B cell (primary cell): Measurements from ENCODE around the gene RGS7.

Experiments
- EZH2 ChIP-seq: IDR thresholded peaks from 2 replicates; pipeline ENCODE4 v1.6.1; 2012; ENCODE audit warnings: borderline replicate concordance, low read depth, mild to moderate bottlenecking, moderate library complexity, low read length; ENCODE audit not compliant: insufficient read depth, poor library complexity, severe bottlenecking
- TF ChIP-seq, protein P1 (sequence below): fragments of 200-600 bp; IDR thresholded peaks from one replicate; pipeline ENCODE4 v1.8.0; 2022; ENCODE audit warnings: antibody characterized with exemption, mild to moderate bottlenecking

- TF ChIP-seq, protein P1, sequence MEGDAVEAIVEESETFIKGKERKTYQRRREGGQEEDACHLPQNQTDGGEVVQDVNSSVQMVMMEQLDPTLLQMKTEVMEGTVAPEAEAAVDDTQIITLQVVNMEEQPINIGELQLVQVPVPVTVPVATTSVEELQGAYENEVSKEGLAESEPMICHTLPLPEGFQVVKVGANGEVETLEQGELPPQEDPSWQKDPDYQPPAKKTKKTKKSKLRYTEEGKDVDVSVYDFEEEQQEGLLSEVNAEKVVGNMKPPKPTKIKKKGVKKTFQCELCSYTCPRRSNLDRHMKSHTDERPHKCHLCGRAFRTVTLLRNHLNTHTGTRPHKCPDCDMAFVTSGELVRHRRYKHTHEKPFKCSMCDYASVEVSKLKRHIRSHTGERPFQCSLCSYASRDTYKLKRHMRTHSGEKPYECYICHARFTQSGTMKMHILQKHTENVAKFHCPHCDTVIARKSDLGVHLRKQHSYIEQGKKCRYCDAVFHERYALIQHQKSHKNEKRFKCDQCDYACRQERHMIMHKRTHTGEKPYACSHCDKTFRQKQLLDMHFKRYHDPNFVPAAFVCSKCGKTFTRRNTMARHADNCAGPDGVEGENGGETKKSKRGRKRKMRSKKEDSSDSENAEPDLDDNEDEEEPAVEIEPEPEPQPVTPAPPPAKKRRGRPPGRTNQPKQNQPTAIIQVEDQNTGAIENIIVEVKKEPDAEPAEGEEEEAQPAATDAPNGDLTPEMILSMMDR = no peak
- TF ChIP-seq EZH2 = no peak
Observed at GRCh38 chr1:240914506-240914905, 442.5 kb downstream of the RGS7 start.
